Epithelial cell of esophagus (primary cell): ENCODE measurements around the gene SH3PXD2A.

Experiments
- DNase-seq: peaks from one replicate; pipeline ENCODE4 v3.0.0; 2010; ENCODE audit warnings: low read depth
- H3K4me3 ChIP-seq: 2 replicates; pipeline ENCODE4 v1.5.1; 2011; ENCODE audit warnings: mild to moderate bottlenecking, low read length, control low read depth
- TF ChIP-seq, protein P1 (sequence below): IDR thresholded peaks from 2 replicates; pipeline ENCODE4 v1.5.1; 2011; ENCODE audit warnings: low read depth, mild to moderate bottlenecking, low read length, control low read depth, inconsistent platforms; ENCODE audit not compliant: insufficient read depth; ENCODE audit errors: missing control alignments

The SH3PXD2A gene

GRCh38 chr10:103661198-103661950 lies 194.0 kb downstream of the SH3PXD2A start:
- TF ChIP-seq, protein P1, sequence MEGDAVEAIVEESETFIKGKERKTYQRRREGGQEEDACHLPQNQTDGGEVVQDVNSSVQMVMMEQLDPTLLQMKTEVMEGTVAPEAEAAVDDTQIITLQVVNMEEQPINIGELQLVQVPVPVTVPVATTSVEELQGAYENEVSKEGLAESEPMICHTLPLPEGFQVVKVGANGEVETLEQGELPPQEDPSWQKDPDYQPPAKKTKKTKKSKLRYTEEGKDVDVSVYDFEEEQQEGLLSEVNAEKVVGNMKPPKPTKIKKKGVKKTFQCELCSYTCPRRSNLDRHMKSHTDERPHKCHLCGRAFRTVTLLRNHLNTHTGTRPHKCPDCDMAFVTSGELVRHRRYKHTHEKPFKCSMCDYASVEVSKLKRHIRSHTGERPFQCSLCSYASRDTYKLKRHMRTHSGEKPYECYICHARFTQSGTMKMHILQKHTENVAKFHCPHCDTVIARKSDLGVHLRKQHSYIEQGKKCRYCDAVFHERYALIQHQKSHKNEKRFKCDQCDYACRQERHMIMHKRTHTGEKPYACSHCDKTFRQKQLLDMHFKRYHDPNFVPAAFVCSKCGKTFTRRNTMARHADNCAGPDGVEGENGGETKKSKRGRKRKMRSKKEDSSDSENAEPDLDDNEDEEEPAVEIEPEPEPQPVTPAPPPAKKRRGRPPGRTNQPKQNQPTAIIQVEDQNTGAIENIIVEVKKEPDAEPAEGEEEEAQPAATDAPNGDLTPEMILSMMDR: no peak
- no peak overlapping the region for H3K4me3 ChIP-seq
- no peak for DNase-seq

- TF ChIP-seq, protein P1: no peak
- H3K4me3 ChIP-seq: no peak overlapping the region
- DNase-seq: no peak
Measured at GRCh38 chr10:103660364-103661197, 194.8 kb downstream of the SH3PXD2A start.

- H3K4me3 ChIP-seq: no peak overlapping the region
- DNase-seq: no peak
- TF ChIP-seq, protein P1: peak; percentile 2
Measured at GRCh38 chr10:103659674-103660363, 195.6 kb downstream of the SH3PXD2A start.

DNA sequence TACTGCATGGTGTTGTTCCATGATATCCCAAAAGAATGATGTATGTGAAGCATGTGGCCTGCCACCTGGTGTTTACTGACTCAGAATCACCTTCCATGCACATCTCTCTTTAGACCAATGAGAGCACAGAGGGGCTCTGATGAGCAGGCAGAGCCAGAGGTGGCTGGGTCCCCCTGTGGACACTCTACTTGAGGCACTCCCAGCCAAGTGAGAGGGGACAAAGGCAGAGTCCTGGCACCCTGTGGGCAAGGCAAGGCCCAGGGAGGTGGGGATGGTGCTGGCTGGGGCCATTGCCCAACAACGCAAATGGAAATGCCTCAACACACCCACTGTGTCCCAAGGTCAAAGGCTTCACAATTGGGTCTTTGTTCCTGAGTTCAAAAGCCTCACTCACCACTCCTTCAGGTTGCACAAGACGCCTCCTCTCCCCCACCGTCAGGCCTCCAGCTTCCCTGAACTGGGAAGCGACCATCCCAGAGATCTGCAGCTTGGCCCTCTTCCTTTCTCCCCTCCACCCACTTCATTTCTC lies 197.3 kb downstream of the SH3PXD2A start:
- no peak overlapping the region for H3K4me3 ChIP-seq
- no peak for DNase-seq
- TF ChIP-seq, protein P1: no peak

DNA sequence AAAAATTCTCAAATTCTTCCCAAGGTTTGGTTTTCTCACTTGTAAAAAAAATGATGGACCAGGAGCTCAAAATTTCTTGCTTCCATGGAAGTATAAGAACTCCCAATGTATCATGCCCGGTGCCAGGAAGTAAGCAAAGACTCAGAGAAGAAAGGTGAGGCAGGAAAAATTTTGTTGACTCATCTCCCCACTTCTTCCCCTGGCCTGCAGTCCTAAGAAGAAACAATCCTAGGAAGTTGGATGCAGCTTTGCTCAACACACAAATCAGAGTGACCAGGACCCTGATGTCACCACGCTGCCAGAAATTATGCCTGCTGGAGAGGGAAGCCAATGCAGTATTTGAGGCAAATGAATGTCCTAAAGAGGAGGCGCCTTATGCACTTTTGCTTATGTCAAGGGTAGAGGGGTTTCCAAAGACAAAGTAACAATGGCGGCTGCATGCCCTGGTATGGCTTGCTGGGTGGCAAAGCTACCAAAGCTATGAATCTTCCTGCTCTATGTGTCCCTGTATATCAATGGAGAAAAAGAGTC lies 198.2 kb downstream of the SH3PXD2A start:
- peak; percentile 42 for DNase-seq
- no peak overlapping the region for H3K4me3 ChIP-seq
- TF ChIP-seq, protein P1: no peak

- no peak for DNase-seq
- TF ChIP-seq, protein P1: no peak
- H3K4me3 ChIP-seq: no peak overlapping the region
Measured at GRCh38 chr10:103654925-103655324, 200.5 kb downstream of the SH3PXD2A start.
